ENCODE measurements around the gene CHD5.

CHD5 gene

GRCh38 chr1:6096243-6097116 is 83.6 kb downstream of the CHD5 start:
- DNase-seq = no peak

- no peak for DNase-seq
These were observed 84.4 kb downstream of the CHD5 start for GRCh38 chr1:6095511-6096242.

- no peak for DNase-seq
These were observed 85.2 kb downstream of the CHD5 start for GRCh38 chr1:6094801-6095505.

- DNase-seq = no peak
These were observed 85.9 kb downstream of the CHD5 start for GRCh38 chr1:6094246-6094645.

GRCh38 chr1:6093611-6094010 is 86.5 kb downstream of the CHD5 start:
- DNase-seq = no peak

- no peak for DNase-seq
These were observed 87.0 kb downstream of the CHD5 start for GRCh38 chr1:6093071-6093470.

GRCh38 chr1:6092211-6092610 is 87.9 kb downstream of the CHD5 start:
- no peak for DNase-seq

GRCh38 chr1:6091823-6092109 is 88.4 kb downstream of the CHD5 start:
- DNase-seq = no peak

- no peak for DNase-seq
These were observed 88.9 kb downstream of the CHD5 start for GRCh38 chr1:6090996-6091822.

- no peak for DNase-seq
These were observed 89.8 kb downstream of the CHD5 start for GRCh38 chr1:6090288-6090687.

- DNase-seq = no peak
These were observed 91.2 kb downstream of the CHD5 start for GRCh38 chr1:6088956-6089355.

- DNase-seq = no peak
These were observed 92.2 kb downstream of the CHD5 start for GRCh38 chr1:6087958-6088357.

- no peak for DNase-seq
These were observed 92.7 kb downstream of the CHD5 start for GRCh38 chr1:6087377-6087772.

- no peak for DNase-seq
These were observed 93.3 kb downstream of the CHD5 start for GRCh38 chr1:6086762-6087376.

GRCh38 chr1:6086358-6086757 is 93.8 kb downstream of the CHD5 start:
- DNase-seq = no peak

- no peak for DNase-seq
These were observed 94.5 kb downstream of the CHD5 start for GRCh38 chr1:6085666-6086065.

GRCh38 chr1:6084781-6085495 is 95.2 kb downstream of the CHD5 start:
- no peak for DNase-seq

- no peak for DNase-seq
These were observed 96.2 kb downstream of the CHD5 start for GRCh38 chr1:6083801-6084446.

GRCh38 chr1:6083385-6083784 is 96.7 kb downstream of the CHD5 start:
- DNase-seq = no peak

- DNase-seq = peak; percentile 13
These were observed 97.6 kb downstream of the CHD5 start for GRCh38 chr1:6082430-6082971.

- no peak for DNase-seq
These were observed 98.2 kb downstream of the CHD5 start for GRCh38 chr1:6081901-6082300.

All from inflammatory macrophage treated with lipopolysaccharide for 4 hours (primary cell).